GM12891 (cell line): Measurements from ENCODE around the gene PDS5B.
"Not testable (repeated sequence)": the region's sequence is repeated elsewhere in the genome, so short reads cannot be mapped to it uniquely, and the experiment has no call there.

Experiments
- DNase-seq: peaks from one replicate; pipeline ENCODE4 v3.0.0; 2011; ENCODE audit warnings: low spot score; ENCODE audit not compliant: insufficient read length
- FAIRE-seq: peaks from 2 replicates; lab custom pipeline; 2011; peaks lifted over from hg19 to GRCh38; lab: Jason Lieb, UNC
- PAX5 ChIP-seq: IDR thresholded peaks from 2 replicates; pipeline ENCODE4 v1.6.1; 2011; ENCODE audit warnings: low read length, moderate library complexity, mild to moderate bottlenecking; ENCODE audit not compliant: insufficient read depth, severe bottlenecking
- POLR2A ChIP-seq: IDR thresholded peaks from 2 replicates; pipeline ENCODE4 v1.6.1; 2011; ENCODE audit warnings: low read depth, low read length, control low read depth
- POLR2AphosphoS5 ChIP-seq: IDR thresholded peaks from 2 replicates; pipeline ENCODE4 v1.6.1; 2011; ENCODE audit warnings: low read depth, low read length, control low read depth
- POU2F2 ChIP-seq: IDR thresholded peaks from 2 replicates; pipeline ENCODE4 v1.6.1; 2011; ENCODE audit warnings: low read depth, mild to moderate bottlenecking, control low read depth, low read length, moderate library complexity
- SPI1 ChIP-seq: IDR thresholded peaks from 2 replicates; pipeline ENCODE4 v1.6.1; 2011; ENCODE audit warnings: low read depth, low read length, control low read depth
- TAF1 ChIP-seq: IDR thresholded peaks from 2 replicates; pipeline ENCODE4 v1.6.1; 2011; ENCODE audit warnings: low read depth, low read length, control low read depth

Gene PDS5B

GRCh38 chr13:32823597-32823996 lies 237.3 kb downstream of the PDS5B start:
- FAIRE-seq (peak; percentile 54), DNase-seq (no peak)
- TF ChIP-seq PAX5 (no peak), TAF1 (no peak), SPI1 (no peak), POU2F2 (no peak), POLR2AphosphoS5 (no peak), POLR2A (no peak)

- FAIRE-seq, result no peak
- DNase-seq, result no peak
- no peak for TF ChIP-seq POLR2A
- no peak for TF ChIP-seq TAF1
- TF ChIP-seq SPI1, result no peak
- no peak for TF ChIP-seq POLR2AphosphoS5
- TF ChIP-seq POU2F2, result no peak
- no peak for TF ChIP-seq PAX5
Observed at GRCh38 chr13:32824061-32824460, 237.8 kb downstream of the PDS5B start.

GRCh38 chr13:32824675-32825074 lies 238.4 kb downstream of the PDS5B start:
- DNase-seq (no peak), FAIRE-seq (no peak)
- no peak for TF ChIP-seq POLR2AphosphoS5
- no peak for TF ChIP-seq POU2F2
- no peak for TF ChIP-seq SPI1
- TF ChIP-seq POLR2A, result no peak
- TF ChIP-seq TAF1, result no peak
- no peak for TF ChIP-seq PAX5

GRCh38 chr13:32825481-32825880 lies 239.2 kb downstream of the PDS5B start:
- no peak for DNase-seq
- TF ChIP-seq POLR2AphosphoS5 (no peak), PAX5 (no peak), POU2F2 (no peak), TAF1 (no peak), SPI1 (no peak), POLR2A (no peak)
- no peak for FAIRE-seq

DNA sequence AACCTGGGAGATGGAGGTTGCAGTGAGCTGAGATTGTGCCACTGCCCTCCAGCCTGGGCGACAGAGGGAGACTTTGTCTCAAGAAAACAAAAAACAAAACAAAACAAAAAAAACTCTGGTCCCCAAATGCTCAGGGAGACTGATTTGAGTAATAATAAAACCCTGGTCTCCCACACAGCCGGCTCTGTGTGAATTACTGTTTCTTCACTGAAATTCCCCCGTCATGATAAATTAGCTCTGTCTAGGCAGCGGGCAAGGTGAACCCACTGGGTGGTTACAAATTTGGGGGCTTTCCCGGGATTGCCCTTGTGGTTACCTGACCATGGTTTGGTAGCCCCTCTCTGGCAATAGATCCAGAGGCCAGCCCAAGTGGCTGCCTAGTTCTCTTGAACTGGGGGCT lies 240.1 kb downstream of the PDS5B start:
- FAIRE-seq, DNase-seq: not testable (repeated sequence)
